GM13976 (cell line): Measurements from ENCODE around the gene DLGAP5.

ENCODE experiments used
- DNase-seq: peaks from one replicate; pipeline ENCODE4 v3.0.0; 2012; ENCODE audit warnings: low spot score
- in situ Hi-C: fragments of 300-500 bp; cut with MboI; formaldehyde crosslinking; loops from one replicate; pipeline ENCODE4 v1.12.0; 2022; ENCODE audit warnings: low sequenced_read_pairs, mixed read lengths, inconsistent platforms; ENCODE audit not compliant: unreplicated experiment
- TF ChIP-seq, protein P1 (sequence below): IDR thresholded peaks from 2 replicates; pipeline ENCODE4 v1.5.1; 2012; ENCODE audit warnings: borderline replicate concordance, mild to moderate bottlenecking; ENCODE audit not compliant: insufficient read depth; ENCODE audit errors: extremely low read depth, missing control alignments, control extremely low read depth

The DLGAP5 gene

DNA sequence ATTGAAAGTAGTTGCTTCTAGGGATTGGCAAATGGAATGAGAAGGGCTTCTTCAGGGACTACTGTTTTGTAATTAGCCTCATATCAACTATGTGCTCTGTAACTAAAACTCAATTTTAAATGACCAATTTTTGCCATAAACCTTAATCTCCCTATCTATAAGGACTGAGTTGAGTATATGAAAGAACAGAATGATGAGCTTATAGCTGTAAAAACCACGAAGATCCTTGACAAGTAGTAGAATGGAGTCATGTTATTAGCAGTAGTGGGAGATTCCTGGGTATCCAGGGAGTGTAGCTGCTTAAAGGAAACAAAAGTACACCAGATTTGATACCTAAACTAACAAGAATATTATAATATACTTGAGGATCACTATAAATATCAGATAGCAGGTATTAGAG, 34.3 kb downstream of the DLGAP5 start:
- no peak for DNase-seq
- in situ Hi-C loops = no loop called here
- TF ChIP-seq, protein P1, sequence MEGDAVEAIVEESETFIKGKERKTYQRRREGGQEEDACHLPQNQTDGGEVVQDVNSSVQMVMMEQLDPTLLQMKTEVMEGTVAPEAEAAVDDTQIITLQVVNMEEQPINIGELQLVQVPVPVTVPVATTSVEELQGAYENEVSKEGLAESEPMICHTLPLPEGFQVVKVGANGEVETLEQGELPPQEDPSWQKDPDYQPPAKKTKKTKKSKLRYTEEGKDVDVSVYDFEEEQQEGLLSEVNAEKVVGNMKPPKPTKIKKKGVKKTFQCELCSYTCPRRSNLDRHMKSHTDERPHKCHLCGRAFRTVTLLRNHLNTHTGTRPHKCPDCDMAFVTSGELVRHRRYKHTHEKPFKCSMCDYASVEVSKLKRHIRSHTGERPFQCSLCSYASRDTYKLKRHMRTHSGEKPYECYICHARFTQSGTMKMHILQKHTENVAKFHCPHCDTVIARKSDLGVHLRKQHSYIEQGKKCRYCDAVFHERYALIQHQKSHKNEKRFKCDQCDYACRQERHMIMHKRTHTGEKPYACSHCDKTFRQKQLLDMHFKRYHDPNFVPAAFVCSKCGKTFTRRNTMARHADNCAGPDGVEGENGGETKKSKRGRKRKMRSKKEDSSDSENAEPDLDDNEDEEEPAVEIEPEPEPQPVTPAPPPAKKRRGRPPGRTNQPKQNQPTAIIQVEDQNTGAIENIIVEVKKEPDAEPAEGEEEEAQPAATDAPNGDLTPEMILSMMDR = no peak

DNA sequence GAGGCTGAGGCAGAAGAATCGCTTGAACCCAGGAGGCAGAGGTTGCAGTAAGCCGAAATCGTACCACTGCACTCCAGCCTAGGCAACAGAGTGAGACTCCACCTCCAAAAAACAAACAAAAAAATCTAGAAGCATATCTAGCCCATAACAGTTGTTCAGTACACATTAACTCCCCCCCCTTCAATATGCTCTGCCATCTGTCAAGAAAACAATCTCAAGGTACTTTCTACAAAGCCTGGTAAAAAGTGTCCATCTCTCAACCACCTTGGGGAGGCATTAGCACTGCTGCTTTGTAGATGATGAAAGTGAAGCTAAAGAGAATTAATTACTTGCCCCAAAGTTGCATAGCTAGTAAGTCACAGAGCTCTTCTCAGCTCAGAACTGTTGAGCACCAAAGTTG, 37.4 kb downstream of the DLGAP5 start:
- in situ Hi-C loops = no loop called here
- no peak for DNase-seq
- TF ChIP-seq, protein P1 = no peak

DNA sequence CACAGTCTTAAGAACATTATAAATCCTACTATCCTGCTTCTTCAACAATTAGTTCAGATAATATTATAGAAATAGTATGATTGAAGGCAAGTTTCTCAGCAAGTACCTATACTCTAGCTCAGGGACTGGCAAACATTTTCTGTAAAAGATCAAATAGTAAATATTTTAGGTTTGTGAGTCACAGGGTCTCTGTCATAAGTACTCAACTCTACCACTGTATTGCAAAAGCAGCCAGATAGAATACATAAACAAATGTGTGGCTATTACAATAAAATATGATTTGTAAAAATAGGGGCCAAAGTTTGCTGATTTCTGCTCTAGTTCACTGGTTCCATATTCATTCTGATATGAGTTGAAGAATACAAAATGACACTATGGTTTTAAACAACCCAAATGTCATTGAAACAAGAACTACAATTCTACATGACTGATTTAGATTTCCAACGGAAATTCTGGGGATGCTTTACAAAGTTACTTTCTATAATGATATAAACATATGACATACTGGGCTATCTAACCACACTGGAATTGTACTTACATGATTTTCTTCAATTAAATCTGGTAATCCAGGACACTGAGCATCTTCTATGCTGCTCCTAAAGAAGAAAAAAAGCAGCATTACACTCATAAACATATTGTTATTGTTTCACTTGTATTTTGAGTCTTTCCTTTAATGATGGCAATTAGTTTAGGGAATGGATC, 39.2 kb downstream of the DLGAP5 start:
- DNase-seq = no peak
- TF ChIP-seq, protein P1 = no peak
- in situ Hi-C loops = no loop called here

DNA sequence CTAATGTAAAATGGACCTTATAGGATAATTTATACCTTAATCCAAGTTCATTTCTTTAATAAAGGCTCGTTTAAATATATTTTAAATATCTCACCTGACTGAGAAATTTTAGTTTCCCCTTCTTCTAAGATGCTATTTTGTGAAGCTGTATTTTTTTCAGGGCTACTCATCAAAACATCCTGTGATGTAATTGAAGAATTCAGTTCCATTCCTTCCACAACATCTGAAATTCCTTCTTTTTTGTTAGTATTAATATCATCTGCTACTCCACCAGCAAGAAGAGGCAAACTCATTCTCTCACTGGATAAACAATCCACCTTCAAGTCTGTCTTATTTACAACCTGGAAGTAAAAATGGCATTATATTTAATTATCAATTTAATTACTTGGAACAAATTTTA, 39.8 kb downstream of the DLGAP5 start:
- in situ Hi-C loops = no loop called here
- TF ChIP-seq, protein P1 = no peak
- no peak for DNase-seq

DNA sequence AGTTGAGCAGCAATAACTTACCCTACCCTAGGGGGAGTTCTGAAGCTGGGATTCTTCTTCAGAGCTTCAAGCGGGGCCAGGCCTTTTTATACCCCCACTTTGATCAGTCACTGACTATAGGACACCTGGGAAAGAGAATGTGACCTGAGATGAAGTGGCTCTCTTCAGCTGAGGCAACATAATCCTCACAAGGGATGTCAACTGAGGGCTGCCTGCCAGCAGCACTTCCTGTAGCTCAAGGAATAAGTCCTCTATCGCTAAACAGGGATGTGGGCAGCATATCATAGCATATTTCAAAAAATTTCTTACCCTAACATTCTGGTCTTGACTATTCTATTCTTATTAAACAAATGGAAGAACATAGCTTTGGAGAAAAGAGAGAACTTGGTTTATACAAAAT, 45.0 kb downstream of the DLGAP5 start:
- no peak for DNase-seq
- TF ChIP-seq, protein P1 = no peak
- in situ Hi-C loops = no loop called here

DNA sequence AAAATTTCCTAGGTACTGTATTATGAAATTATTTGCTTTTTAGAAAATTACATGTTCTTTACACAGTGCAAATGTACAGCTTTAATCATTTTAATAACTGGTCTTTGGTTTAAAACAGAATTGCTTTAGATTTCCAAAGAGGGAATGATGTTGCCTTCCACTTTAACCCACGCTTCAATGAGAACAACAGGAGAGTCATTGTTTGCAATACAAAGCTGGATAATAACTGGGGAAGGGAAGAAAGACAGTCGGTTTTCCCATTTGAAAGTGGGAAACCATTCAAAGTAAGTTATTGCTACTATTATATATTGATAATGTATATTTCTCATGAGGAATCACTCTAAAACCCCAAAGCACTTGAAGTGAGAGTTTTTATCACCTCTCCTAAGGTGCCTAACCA, 48.9 kb downstream of the DLGAP5 start:
- TF ChIP-seq, protein P1 = no peak
- in situ Hi-C loops = no loop called here
- DNase-seq = no peak
